ENCODE results near the gene PRKAG1.

PRKAG1 gene

GRCh38 chr12:48981757-48982157 lies 36.8 kb downstream of the PRKAG1 start:
- Histone ChIP-seq H3K27me3 (ENCODE audit: control insufficient read depth, insufficient read depth, low read length) (peaks cover 86% of the 10 kb centered on the region), H3K4me1 (ENCODE audit: control insufficient read depth, insufficient read depth, low read length) (peaks cover 12% of the 10 kb centered on the region), H3K36me3 (ENCODE audit: control insufficient read depth, insufficient read depth, low read length) (no peaks in the 10 kb centered on the region; the same call in 1 of the 2 replicates), H3K27ac (ENCODE audit: low read length) (no peak overlapping the region), H3K4me3 (ENCODE audit: low read length) (no peak overlapping the region), H3K9me3 (ENCODE audit: control insufficient read depth, insufficient read depth, low read length) (no peaks in the 10 kb centered on the region)
- no CpG with 5 or more reads among the region's 13 CpGs for WGBS (ENCODE audit: insufficient coverage, insufficient read length)
- no peak for DNase-seq (ENCODE audit: low read depth, low spot score)

GRCh38 chr12:48980953-48981756 lies 37.4 kb downstream of the PRKAG1 start:
- no CpG with 5 or more reads among the region's 91 CpGs for WGBS (ENCODE audit: insufficient coverage, insufficient read length)

GRCh38 chr12:48980389-48980952 lies 38.1 kb downstream of the PRKAG1 start:
- no CpG with 5 or more reads among the region's 46 CpGs for WGBS (ENCODE audit: insufficient coverage, insufficient read length)
- Histone ChIP-seq H3K4me1 (ENCODE audit: control insufficient read depth, insufficient read depth, low read length) (peaks cover 12% of the 10 kb centered on the region), H3K9me3 (ENCODE audit: control insufficient read depth, insufficient read depth, low read length) (no peaks in the 10 kb centered on the region), H3K36me3 (ENCODE audit: control insufficient read depth, insufficient read depth, low read length) (no peaks in the 10 kb centered on the region; the same call in 1 of the 2 replicates), H3K27me3 (ENCODE audit: control insufficient read depth, insufficient read depth, low read length) (peaks cover 88% of the 10 kb centered on the region), H3K4me3 (ENCODE audit: low read length) (peak overlapping the region; percentile 18; the same call in 1 of the 2 replicates), H3K27ac (ENCODE audit: low read length) (no peak overlapping the region)
- no peak for DNase-seq (ENCODE audit: low read depth, low spot score)

More at GRCh38 chr12:48980953-48981756, 37.4 kb downstream of the PRKAG1 start:
- DNase-seq (ENCODE audit: low read depth, low spot score) = no peak
- Histone ChIP-seq H3K36me3 (ENCODE audit: control insufficient read depth, insufficient read depth, low read length) (no peaks in the 10 kb centered on the region; the same call in 1 of the 2 replicates), H3K27ac (ENCODE audit: low read length) (no peak overlapping the region), H3K4me1 (ENCODE audit: control insufficient read depth, insufficient read depth, low read length) (peaks cover 12% of the 10 kb centered on the region), H3K4me3 (ENCODE audit: low read length) (peak overlapping the region; percentile 18; the same call in 1 of the 2 replicates), H3K9me3 (ENCODE audit: control insufficient read depth, insufficient read depth, low read length) (no peaks in the 10 kb centered on the region), H3K27me3 (ENCODE audit: control insufficient read depth, insufficient read depth, low read length) (peaks cover 86% of the 10 kb centered on the region)

GRCh38 chr12:48979602-48980388 lies 38.8 kb downstream of the PRKAG1 start:
- no peak for DNase-seq (ENCODE audit: low read depth, low spot score)
- Histone ChIP-seq H3K36me3 (ENCODE audit: control insufficient read depth, insufficient read depth, low read length) (no peaks in the 10 kb centered on the region; the same call in 1 of the 2 replicates), H3K27ac (ENCODE audit: low read length) (no peak overlapping the region), H3K4me3 (ENCODE audit: low read length) (no peak overlapping the region; the same call in 1 of the 2 replicates), H3K4me1 (ENCODE audit: control insufficient read depth, insufficient read depth, low read length) (peaks cover 12% of the 10 kb centered on the region), H3K27me3 (ENCODE audit: control insufficient read depth, insufficient read depth, low read length) (peaks cover 83% of the 10 kb centered on the region), H3K9me3 (ENCODE audit: control insufficient read depth, insufficient read depth, low read length) (no peaks in the 10 kb centered on the region)
- no CpG with 5 or more reads among the region's 55 CpGs for WGBS (ENCODE audit: insufficient coverage, insufficient read length)

GRCh38 chr12:48978741-48979601 lies 39.6 kb downstream of the PRKAG1 start:
- DNase-seq (ENCODE audit: low read depth, low spot score) = no peak

GRCh38 chr12:48978291-48978740 lies 40.3 kb downstream of the PRKAG1 start, which contains the start of gene WNT1:
WNT1 (plus strand) TSS chr12:48978322; CDS start chr12:48978651, 329 bp downstream.
- no peak for DNase-seq (ENCODE audit: low read depth, low spot score)
- Histone ChIP-seq H3K4me3 (ENCODE audit: low read length) (peak within 1 kb of the TSS; percentile 14; the same call in 1 of the 2 replicates), H3K9me3 (ENCODE audit: control insufficient read depth, insufficient read depth, low read length) (no peaks in the 10 kb centered on the region), H3K4me1 (ENCODE audit: control insufficient read depth, insufficient read depth, low read length) (peaks cover 13% of the 10 kb centered on the region), H3K27me3 (ENCODE audit: control insufficient read depth, insufficient read depth, low read length) (peaks cover 82% of the 10 kb centered on the region), H3K36me3 (ENCODE audit: control insufficient read depth, insufficient read depth, low read length) (no peaks in the 10 kb centered on the region; the same call in 1 of the 2 replicates), H3K27ac (ENCODE audit: low read length) (no peak within 1 kb of the TSS)
- no CpG with 5 or more reads among the region's 45 CpGs for WGBS (ENCODE audit: insufficient coverage, insufficient read length)

More at GRCh38 chr12:48978741-48979601, 39.6 kb downstream of the PRKAG1 start:
- Histone ChIP-seq H3K27ac (ENCODE audit: low read length) (no peak overlapping the region), H3K4me3 (ENCODE audit: low read length) (no peak overlapping the region; the same call in 1 of the 2 replicates), H3K4me1 (ENCODE audit: control insufficient read depth, insufficient read depth, low read length) (peaks cover 13% of the 10 kb centered on the region), H3K36me3 (ENCODE audit: control insufficient read depth, insufficient read depth, low read length) (no peaks in the 10 kb centered on the region; the same call in 1 of the 2 replicates), H3K27me3 (ENCODE audit: control insufficient read depth, insufficient read depth, low read length) (peaks cover 82% of the 10 kb centered on the region), H3K9me3 (ENCODE audit: control insufficient read depth, insufficient read depth, low read length) (no peaks in the 10 kb centered on the region)
- no CpG with 5 or more reads among the region's 45 CpGs for WGBS (ENCODE audit: insufficient coverage, insufficient read length)

GRCh38 chr12:48977290-48978281 lies 41.0 kb downstream of the PRKAG1 start:
- Histone ChIP-seq H3K9me3 (ENCODE audit: control insufficient read depth, insufficient read depth, low read length) (no peaks in the 10 kb centered on the region), H3K4me1 (ENCODE audit: control insufficient read depth, insufficient read depth, low read length) (peaks cover 13% of the 10 kb centered on the region), H3K27me3 (ENCODE audit: control insufficient read depth, insufficient read depth, low read length) (peaks cover 84% of the 10 kb centered on the region), H3K36me3 (ENCODE audit: control insufficient read depth, insufficient read depth, low read length) (no peaks in the 10 kb centered on the region; the same call in 1 of the 2 replicates), H3K27ac (ENCODE audit: low read length) (no peak overlapping the region), H3K4me3 (ENCODE audit: low read length) (peak overlapping the region; percentile 14; the same call in 1 of the 2 replicates)
- no CpG with 5 or more reads among the region's 50 CpGs for WGBS (ENCODE audit: insufficient coverage, insufficient read length)
- DNase-seq (ENCODE audit: low read depth, low spot score) = no peak

GRCh38 chr12:48973941-48974673 lies 44.5 kb downstream of the PRKAG1 start:
- H3K4me3 ChIP-seq (ENCODE audit: low read length) = no peak overlapping the region
- H3K36me3 ChIP-seq (ENCODE audit: control insufficient read depth, insufficient read depth, low read length) = no peaks in the 10 kb centered on the region
- H3K27me3 ChIP-seq (ENCODE audit: control insufficient read depth, insufficient read depth, low read length) = peaks cover 84% of the 10 kb centered on the region
- no peaks in the 10 kb centered on the region for H3K9me3 ChIP-seq (ENCODE audit: control insufficient read depth, insufficient read depth, low read length)
- peaks cover 20% of the 10 kb centered on the region for H3K4me1 ChIP-seq (ENCODE audit: control insufficient read depth, insufficient read depth, low read length)
- WGBS (ENCODE audit: insufficient coverage, insufficient read length) = no CpG with 5 or more reads among the region's 19 CpGs
- DNase-seq (ENCODE audit: low read depth, low spot score) = no peak
- no peak overlapping the region for H3K27ac ChIP-seq (ENCODE audit: low read length)
